A172 (cell line): ENCODE measurements around the gene AP1M1. TPM values are rescaled to one million over a fixed set of nuclear protein-coding genes. Genes with fewer than 3 reads are reported as not detected.

ENCODE experiments used
- total RNA-seq: library from RNA; depleted of rRNA; stranded (reverse); fragments of >200 nt; shearing (Covaris generic); gene quantifications from 2 replicates; pipeline ENCODE4 v1.2.3, GENCODE V29; 2014; rRNA removed

AP1M1 gene
- total RNA-seq, 1 experiment from 2014 or later = 133 TPM

Other genes with a start within 250 kb of the AP1M1 start
- gene OR10H4, start 248.9 kb upstream of the AP1M1 start, total RNA-seq = not detected in 2 replicates
- gene TPM4, start 121.4 kb upstream of the AP1M1 start, total RNA-seq = 1,516 and 1,534 TPM in 2 replicates
- 60.3 and 60.8 TPM in 2 replicates for gene RAB8A, start 86.0 kb upstream of the AP1M1 start, total RNA-seq
- gene HSH2D, start 54.2 kb upstream of the AP1M1 start, total RNA-seq = not detected in 2 replicates
- gene CIB3, start 24.4 kb upstream of the AP1M1 start, total RNA-seq = not detected in 2 replicates
- gene FAM32A, start 12.5 kb upstream of the AP1M1 start, total RNA-seq = 198 and 231 TPM in 2 replicates
- 3.4 and 10.2 TPM in 2 replicates for gene KLF2, start 126.9 kb downstream of the AP1M1 start, total RNA-seq